HG02970 (cell line): ENCODE measurements around the gene SEMA4B.
"Not testable (repeated sequence)": the region's sequence is repeated elsewhere in the genome, so short reads cannot be mapped to it uniquely, and the experiment has no call there.

Experiments used
- ATAC-seq: cut with Tn5 transposase; IDR thresholded peaks from one replicate; pipeline ENCODE4 v1.9.1; 2021; ENCODE audit warnings: mild to moderate bottlenecking, moderate library complexity, moderate number of reproducible peaks; ENCODE audit not compliant: unreplicated experiment, low FRiP score

SEMA4B gene

GRCh38 chr15:90178468-90179435, 22.4 kb upstream of the SEMA4B start:
- no peak for ATAC-seq

GRCh38 chr15:90181776-90182175, 19.4 kb upstream of the SEMA4B start:
- no peak for ATAC-seq

GRCh38 chr15:90184119-90184785, 16.9 kb upstream of the SEMA4B start:
- peak; percentile 11 for ATAC-seq

GRCh38 chr15:90184786-90185704, 16.1 kb upstream of the SEMA4B start:
- ATAC-seq = peak; percentile 60

DNA sequence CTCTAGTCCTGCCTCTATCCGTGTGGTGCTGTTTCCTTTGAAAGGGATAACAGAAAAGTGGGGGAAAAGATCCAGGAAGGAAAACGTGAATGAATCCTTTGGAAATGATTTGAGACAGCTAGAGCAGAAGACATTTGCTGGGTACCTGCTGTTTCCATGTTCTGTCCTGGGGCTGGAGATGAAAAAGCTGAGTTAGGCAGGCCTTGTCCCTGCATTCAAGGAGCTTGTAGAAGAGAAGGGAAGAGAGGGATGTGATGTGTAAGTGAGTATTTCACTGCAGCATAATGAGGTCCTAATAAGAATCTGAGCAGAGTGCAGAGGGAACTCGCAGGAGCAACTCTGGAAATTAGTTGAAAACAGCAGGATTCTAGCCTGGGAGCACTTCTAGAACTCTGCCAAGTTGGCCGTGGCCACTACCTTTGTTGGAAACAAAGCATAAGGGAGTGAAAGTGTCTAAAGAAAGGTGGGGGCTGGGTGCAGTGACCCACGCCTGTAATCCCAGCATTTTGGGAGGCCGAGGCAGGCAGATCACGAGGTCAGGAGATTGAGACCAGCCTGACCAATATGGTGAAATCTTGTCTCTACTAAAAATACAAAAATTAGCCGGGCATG, 13.8 kb upstream of the SEMA4B start:
- no peak for ATAC-seq

DNA sequence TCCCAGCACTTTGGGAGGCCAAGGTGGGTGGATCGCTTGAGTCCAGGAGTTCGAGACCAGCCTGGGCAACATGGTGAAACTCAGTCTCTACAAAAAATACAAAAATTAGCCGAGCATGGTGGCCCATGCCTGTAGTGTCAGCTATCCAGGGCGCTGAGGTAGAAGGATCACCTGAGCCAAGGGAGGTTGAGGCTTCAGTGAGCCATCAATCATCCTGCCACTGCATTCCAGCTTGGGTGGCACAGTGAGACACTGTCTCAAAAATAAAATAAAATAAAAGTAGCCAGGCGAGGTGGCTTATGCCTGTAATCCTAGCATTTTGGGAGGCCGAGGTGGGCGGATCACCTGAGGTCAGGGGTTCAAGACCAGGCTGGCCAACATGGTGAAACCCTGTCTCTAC, 13.1 kb upstream of the SEMA4B start:
- not testable (repeated sequence) for ATAC-seq

DNA sequence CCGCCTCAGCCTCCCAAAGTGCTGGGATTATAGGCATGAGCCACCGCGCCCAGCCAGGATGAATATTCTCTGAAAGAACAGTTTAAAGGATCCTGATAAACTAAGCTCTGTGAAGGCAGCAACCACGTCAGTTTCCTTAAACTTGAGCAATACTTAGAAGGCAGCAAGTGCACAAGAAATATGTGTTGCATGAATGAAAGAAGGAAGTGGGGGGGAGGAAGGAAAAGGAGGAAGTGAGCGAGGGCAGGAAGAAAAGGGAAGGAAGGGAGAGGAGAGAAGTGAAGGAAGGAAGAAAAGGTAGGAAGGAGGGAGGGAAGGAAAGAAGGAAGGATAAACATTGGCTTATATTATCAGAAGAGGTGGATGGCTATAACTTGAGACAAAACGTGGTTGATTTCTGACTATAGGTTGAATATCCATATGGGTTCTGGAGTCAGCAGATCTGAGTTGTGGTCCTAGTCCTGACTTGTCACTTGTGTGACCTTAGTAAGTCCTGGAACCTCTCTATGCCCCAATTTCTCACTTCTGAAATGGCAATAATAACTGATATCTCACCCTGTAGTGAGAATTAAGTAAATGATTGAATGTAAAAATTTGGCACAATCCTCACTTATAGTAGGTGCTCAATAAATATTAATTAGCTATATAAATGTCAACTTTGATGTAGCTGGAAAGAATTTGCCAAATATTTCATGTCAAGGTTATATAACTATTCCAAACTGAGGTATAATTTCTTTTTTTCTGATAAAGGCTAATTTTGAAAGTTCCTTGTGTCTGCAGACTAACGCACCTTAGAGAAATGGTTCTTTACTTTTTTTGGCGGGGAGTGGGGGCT, 12.0 kb upstream of the SEMA4B start:
- ATAC-seq = no peak

DNA sequence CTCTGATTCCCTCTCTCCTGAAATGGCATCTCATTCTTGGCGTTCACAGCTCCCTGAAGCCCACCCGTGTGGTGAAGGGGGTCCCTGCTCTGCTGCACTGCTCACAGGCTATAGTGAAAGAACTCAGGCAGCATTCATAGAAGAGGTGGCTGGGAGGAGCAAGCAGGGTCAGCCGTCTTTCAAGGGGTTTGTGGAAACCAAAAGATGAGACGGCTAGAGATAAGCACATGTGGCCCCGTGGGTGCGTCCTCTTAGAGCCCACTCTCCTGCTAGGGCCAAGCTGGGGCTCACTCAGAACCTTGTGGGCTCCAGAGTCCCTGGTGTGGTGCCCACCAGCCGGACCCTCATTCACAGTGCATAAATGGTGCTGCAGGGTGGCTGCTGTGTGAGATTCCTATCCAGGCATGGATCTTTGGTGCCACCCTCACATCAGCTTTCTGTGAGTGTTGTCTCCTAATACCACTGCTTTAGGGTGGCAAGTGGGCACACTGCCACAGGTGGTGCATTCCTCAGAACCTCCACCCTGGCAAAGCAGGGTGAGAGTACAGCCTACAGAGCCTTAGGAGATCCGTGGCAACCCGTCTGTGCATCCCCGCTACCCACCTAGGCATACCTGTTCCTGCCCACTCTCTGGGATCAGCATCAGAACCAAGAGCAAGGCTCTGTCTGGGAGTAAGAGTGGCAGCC, 11.2 kb upstream of the SEMA4B start:
- no peak for ATAC-seq

- peak; percentile 63 for ATAC-seq
These were observed 10.4 kb upstream of the SEMA4B start for GRCh38 chr15:90190606-90191343.

DNA sequence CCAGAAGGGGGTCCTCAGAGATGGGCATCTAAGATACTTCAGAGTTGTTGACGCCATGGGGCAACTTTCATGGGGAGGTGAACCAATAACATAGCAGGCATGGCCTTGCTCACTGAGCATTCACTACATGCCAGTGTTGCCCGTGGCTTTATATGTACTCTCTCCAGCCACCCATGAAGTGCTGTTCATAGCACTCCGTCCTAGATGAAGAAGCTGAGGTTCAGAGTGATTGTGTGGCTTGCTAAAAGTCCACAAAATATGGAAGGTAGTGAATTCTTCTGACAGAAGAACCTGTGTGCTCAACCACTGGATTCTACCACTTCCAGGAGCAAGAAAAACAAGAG, 9.8 kb upstream of the SEMA4B start:
- ATAC-seq = peak; percentile 17

DNA sequence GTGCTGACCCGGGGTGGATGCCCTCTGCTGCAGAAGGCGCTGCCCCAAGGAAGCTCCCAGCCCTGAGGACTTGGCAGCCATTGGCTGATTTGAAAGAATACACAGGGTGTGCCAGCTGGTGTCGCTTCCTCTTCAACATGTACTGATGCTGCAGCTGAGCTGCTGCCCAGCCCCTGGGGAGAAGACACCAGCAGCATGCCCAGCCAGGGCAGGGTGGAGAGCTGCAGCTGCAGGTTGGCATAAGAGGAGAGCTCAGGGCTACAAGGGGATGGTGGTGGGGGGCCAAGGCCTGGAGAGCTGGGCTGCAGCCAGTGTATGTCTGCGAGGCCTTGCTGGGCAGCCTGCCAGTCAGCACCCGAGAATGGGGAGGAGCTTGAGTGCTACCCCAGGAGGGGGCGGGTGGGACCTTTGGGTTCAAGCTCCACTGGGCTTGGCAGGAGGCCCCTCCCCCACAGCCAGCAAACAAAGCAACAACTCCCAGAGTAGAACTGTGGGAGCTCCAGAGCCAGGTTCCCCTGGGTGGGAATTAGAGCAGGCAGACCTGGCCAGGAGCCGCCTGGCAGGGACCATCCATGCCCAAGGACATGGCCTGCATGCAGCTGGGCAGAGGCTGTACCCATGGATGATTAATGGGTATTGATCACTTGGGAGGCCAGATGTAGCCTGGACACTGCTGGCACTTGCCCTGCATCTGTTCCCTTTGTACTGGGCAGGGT, 9.2 kb upstream of the SEMA4B start:
- ATAC-seq = no peak

- ATAC-seq = no peak
These were observed 8.0 kb upstream of the SEMA4B start for GRCh38 chr15:90192961-90193786.

DNA sequence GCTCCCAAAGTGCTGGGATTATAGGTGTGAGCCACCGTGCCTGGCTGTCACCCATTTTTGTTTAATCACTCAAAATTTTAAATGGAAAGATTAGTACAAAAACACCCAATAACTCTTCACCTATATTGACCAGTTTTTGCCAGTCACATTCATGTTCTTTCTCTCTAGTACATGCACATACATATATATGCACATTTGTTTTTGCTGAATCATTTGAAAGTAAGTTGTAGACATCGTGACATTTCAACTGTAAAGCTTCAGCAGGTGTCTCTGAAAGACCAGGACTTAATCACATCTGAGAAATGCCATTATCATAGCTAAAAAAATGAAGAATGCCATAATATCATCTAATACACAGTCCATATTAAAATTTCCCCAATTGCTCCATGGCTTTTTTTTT, 6.5 kb upstream of the SEMA4B start:
- ATAC-seq = no peak

GRCh38 chr15:90200534-90201129, 498 bp upstream of the SEMA4B start:
- no peak for ATAC-seq

GRCh38 chr15:90201944-90202375, 830 bp downstream of the SEMA4B start:
- ATAC-seq = no peak

DNA sequence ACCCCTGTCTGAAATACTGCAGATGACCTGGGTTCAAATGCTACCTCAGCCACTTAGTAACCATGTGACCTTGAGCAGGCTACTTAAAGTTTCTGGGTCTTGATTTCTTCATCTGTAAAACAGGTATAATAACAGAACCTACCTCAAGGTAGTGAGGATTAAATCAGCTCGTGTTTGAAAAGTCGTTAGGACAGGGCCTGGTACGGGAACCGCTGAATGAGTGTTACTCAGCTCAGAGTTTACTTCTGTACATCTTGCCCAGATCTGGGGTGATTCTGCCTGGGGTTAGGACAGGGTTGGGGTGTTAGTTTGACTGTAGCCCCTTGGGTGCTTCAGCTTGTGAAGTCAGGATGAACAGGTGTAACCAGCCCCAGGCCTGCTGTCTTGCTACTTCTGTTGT, 1.8 kb downstream of the SEMA4B start:
- ATAC-seq = no peak
